Middle frontal gyrus (tissue), 1 donor: ENCODE results near the gene MRPS7.
A peak's percentile ranks its signal among the peaks of the same experiment; 100 is the strongest.
"Not testable (repeated sequence)": the region's sequence is repeated elsewhere in the genome, so short reads cannot be mapped to it uniquely, and the experiment has no call there.

ENCODE experiments used
- DNase-seq: peaks from one replicate; pipeline ENCODE4 v3.0.0-alpha.2; 2015; ENCODE audit warnings: low spot score; ENCODE audit errors: extremely low spot score

MRPS7 gene

GRCh38 chr17:75271233-75271954, 9.7 kb downstream of the MRPS7 start:
- DNase-seq = peak; percentile 53

DNA sequence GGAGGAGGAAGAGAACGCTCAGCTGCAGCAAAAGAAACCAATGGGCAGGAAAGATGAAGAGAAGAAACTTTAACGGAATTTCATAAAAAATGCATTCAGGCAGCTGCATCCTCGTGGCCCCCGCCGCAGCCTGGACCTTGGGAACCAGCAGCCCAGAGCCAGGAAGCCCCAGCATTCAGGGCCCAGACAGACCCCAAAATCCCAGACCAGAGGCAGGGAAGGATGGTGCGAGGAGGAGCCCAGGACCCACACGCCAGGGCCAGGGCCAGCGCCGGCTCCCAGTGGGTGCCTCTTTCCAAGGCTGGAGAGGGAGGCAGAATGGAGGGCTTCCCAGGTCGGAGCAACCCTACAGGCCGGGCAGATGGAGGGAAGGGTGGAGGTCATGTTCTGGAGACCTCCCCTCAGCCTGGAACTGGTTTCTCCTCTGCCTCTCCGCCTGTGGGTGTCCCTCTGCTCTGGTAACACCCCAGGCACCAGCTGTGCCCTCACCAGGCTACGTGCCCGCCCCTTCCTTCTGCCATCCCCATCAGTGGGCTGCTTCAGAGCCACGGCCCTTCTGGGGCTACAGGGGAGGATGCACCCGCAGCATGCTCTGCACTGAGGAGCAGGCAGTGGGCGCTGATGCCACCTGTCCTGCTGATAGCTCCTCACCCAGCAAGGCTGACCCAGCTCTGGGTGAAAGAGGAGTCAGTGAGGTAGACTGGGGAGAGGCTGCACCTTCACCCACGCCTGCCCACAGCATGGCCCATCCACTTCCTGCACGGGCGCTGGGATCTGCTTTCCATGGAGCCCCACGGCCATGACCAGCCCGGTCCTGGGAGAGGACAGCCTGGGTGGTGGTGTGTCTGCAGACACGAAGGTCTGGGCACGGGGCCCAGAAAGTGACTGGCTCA, 10.5 kb downstream of the MRPS7 start:
- DNase-seq = no peak

DNA sequence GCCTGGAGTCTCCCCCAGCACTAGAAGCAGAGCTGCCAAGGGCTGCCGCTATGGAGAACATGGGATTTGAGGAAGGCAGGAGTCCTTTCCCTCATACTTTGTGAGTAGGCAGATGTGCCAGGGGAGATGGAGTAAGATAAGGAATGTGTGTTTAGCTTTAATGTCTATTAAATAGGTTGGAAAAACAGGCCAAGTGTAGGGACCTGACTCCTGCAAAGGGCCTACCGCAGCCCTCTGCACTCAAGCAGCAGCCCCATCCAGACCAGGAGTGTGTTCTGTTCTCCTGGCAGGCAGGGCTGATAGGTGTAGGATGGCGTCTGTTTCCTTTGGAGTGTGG, 11.1 kb downstream of the MRPS7 start:
- DNase-seq = no peak

DNA sequence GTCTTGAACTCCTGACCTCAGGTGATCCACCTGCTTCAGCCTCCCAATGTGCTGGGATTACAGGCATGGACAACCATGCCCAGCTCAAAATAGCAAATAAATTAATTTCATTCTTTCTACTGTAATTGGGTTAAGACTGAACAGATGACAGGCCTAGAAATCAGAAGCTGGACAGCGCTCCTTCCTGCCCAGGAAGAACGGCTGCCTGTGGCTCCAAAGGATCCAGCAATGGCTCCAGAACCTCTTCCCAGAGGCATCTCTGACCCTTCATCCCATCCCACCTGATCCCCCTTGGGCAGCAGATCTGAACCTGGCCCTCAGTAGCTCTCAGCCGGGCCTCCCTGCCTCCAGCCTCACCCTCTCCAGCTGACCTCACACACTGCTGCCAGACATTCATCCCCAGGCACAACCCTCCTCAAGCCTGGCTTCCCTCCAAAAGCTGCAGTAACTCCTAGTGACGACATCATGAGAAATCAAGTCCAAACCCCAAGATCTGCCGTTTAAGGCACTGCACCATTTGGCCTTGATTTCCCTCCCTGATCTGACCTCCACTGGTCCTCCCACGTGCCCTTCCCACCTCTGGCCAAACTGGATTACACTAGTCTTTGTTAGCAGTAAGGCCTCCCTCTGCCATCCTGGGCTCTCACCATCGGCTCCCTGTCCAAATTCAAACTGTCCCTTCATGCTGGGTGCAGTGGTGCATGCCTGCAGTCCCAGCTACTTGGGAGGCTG, 12.5 kb downstream of the MRPS7 start:
- no peak for DNase-seq

DNA sequence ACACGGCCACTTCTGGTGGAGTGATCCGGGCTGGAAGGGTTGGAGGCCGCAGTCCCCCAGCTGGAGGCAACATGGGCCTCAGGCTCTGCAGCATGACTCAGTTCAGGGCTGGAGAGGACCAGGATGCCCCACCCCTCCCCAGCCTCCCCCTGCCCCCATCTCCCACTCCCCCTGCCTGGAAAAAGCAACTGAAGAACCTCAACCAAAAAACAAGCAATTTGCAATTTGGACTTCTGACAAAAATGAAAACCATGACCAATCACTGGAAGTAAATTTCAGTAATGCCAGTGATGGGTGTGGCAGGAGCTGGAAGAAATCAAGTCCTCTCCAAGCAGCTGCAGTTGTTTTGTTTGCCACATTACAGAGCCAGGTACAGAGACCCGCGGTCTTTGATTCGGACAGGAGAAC, 16.0 kb downstream of the MRPS7 start:
- DNase-seq = no peak

- DNase-seq = not testable (repeated sequence)
Measured at GRCh38 chr17:75280189-75280588, 18.5 kb downstream of the MRPS7 start.

DNA sequence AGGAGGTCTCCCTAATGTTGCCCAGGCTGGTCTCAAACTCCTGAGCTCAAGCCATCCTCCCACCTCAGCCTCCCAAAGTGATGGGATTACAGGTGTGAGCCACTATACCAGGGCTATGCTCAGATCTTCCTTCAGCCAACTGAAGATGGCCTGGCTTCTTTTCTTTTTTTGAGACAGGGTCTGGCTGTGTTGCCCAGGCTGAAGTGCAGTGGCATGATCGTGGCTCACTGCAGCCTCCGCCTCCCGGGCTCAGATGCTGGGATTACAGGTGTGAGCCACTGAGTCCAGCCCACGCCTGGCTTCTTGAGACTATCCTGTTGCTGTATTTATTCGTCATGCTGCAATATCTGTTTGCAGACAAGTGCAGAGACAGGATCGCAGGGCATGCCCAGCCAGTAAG, 23.4 kb downstream of the MRPS7 start:
- no peak for DNase-seq

DNA sequence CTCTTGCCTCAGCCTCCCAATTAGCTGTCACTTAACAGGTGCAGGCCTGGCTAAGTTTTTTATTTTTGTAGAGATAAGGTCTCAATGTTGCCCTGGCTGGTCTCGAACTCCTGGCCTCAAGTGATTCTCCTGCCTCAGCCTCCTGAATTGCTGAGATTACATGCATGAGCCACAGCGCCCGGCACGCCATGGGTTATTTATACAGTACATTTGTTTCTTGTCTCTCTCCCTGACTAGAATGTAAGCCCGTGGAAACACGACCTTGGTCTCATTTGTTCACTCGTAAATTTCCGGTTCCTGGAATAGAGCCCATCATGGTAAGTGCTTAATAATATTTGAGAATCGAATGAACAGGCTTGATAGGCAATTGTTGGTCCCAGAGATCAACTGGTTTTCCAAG, 25.5 kb downstream of the MRPS7 start:
- DNase-seq = no peak

GRCh38 chr17:75288359-75288758, 26.7 kb downstream of the MRPS7 start:
- no peak for DNase-seq

DNA sequence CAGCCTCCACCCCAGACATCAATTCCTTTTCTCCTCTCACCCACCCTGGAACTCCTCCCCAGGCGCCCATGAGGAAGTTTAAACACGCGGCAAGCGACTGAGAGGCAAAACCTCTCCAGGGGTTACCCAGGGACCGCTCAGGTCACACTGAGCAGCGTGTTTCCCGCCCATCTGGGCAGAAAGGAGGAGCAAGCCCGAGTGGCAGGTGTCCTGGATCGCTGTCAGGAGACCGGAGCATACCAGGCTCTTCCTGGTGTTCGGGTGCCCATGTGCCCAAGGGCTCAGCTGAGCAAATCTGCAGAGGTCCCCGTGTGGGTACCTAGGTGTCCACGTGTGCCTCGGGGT, 27.1 kb downstream of the MRPS7 start:
- DNase-seq = no peak

DNA sequence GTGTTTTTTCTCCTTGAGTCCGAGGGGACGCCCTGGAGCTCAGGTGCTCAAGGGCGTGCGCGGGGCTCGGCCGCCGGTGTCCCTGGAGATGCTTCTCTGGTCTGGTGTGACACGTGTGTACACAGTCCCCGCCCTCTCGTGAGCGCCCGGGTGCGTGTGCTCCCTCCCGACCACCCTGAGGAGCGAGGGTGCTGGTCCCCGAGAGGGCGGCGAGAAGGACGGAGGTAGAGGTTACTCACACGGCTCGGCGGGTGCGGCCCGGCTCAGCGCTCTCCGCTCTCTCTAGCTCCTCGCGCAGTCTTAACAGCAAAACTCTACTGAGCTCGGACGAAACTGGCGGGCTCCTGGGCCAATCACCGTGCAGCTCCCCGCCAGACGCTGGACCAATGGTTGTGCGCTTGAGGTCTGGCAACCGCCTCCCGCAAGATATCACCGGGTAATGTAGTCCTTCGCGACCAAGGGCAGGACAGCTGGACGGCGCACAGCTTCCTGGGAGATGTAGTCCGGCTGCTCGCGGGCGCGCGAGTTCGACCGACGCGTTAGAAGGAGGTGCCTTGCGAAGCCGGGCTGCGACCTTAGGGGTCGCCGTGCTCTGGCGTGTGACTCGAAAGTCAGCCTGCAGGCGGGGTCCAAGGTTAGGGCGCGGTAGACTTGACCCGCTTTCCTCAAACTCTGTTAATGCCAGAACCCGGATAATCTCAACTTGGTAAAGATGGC, 27.6 kb downstream of the MRPS7 start, which contains the start of gene SLC25A19:
Gene SLC25A19 (minus strand): TSS at position 319 of the 717 bp plus-strand sequence. CDS start 2,669 bp downstream, outside the sequence.
- peak; percentile 97 for DNase-seq

DNA sequence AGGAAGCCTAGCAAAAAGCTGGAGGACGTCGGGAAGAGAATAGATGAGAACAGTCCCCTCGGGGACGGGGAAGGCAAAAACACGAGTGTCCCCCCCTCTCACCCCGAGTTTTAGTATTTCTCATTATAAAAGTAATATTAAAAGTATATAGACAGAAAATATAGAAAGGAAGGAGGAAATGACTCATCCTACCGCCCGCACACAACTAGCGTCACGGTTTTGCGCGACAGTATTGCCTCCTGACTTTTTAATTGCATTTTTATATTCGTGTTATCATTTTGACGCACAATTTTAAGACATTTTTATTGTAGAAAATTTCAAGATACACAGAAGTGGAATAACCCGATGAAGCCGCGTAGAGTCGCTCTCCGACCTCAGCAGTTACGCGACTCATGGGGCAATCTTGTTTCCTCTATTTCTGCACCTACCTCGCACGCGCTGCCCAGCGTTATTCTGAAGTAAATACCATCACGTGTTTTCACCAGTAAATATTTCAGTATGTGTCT, 28.2 kb downstream of the MRPS7 start:
- no peak for DNase-seq

DNA sequence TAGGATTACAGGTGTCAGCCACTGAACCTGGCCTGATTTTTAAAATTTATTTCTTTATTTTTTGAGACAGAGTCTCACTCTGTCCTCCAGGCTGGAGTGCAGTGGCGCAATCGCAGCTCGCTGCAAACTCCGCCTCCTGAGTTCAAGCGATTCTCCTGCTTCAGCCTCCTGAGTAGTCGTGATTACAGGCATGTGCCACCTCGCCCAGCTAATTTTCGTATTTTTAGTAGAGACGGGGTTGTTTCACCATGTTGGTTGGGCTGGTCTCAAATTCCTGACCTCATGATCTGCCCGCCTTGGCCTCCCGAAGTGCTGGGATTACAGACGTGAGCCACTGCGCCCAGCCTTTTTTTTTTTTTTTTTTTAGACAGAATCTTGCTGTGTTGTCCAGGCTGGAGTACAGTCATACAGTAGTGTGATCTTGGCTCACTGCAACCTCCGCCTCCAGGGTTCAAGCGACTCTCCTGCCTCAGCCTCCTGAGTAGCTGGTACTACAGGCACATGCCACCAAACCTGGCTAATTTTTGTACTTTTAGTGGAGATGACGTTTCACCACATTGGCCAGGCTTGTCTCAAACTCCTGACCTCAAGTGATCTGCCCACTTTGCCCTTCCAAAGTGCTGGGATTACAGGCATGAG, 31.2 kb downstream of the MRPS7 start:
- DNase-seq = not testable (repeated sequence)

- no peak for DNase-seq
Measured at GRCh38 chr17:75295201-75296158, 33.8 kb downstream of the MRPS7 start.

DNA sequence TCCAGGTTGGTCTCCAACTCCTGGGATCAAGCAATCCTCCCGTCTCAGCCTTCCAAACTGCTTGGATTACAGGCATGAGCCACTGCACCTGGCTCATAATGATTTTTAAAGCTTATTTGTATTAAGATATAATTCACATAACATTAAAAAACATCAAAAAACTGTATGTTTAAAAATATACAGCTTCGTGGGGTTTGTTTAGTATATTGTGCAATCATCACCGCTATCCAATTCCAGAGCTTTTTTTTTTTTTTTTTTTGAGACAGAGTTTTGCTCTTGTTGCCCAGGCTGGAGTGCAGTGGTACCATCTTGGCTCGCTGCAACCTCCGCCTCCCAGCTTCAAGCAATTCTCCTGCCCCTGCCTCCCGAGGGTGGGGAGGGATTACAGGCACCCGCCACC, 38.6 kb downstream of the MRPS7 start:
- no peak for DNase-seq

DNA sequence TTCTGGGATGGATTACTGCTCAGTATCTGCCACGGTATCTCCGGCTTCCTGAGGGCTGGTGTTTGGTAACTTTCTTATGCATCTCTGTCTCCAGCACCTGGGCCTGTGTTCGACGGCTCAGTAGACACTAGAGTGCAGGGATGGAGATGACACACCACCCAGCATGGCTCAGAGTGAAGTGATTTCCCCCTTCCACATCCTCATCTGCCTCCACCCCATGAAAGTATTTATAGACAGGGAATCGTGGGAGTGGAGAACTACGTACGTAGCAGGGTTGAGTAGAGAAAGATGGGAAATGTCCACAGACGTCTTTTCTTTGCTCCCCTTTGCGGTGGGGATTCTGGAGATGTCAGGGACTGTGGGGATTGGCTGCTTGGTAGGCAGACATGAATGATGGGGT, 39.4 kb downstream of the MRPS7 start:
- no peak for DNase-seq

DNA sequence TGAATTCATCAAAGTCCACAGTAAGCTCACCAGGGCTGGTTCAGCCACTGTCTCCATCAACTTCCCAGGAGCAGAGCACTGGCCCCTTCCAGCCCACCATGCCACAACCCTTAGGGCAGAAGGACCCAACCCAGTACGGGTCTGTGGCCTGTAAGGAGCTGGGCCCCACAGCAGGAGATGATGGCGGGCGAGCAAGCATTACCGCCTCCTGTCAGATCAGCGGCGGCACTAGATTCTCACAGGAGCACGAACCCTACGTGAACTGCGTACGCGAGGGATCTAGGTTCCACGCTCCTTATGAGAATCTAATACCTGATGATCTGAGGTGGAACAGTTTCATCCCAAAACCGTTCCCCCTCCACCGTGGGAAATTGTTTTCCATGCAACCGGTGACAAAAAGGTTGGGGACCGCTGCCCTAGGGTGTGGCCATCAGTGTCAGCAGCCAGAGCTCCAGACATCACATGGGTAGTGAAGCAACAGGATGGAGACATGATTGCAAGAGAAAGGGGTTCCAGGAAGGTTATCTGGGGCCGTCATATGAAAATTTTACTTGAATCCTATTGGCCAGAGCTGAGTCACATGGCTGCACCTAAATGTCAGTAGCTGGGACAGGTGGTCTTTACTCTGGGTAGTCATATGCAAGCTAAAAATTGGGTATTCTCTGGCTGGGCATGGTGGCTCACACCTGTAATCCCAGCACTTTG, 40.0 kb downstream of the MRPS7 start:
- no peak for DNase-seq

GRCh38 chr17:75307957-75308731, 46.5 kb downstream of the MRPS7 start:
- no peak for DNase-seq
